Nephron progenitor cell (in vitro differentiated cells): Measurements from ENCODE around the gene CNOT9.

Experiments used
- DNase-seq: peaks from one replicate; pipeline ENCODE4 v3.0.0; 2021
- H3K27ac Mint-ChIP-seq: 2 replicates; pipeline ENCODE4 v1.8.0; 2021; ENCODE audit warnings: mild to moderate bottlenecking, moderate library complexity, mixed read lengths
- H3K27me3 Mint-ChIP-seq: 2 replicates; pipeline ENCODE4 v1.8.0; 2021; ENCODE audit warnings: mild to moderate bottlenecking, low read depth, mixed read lengths; ENCODE audit not compliant: poor library complexity
- H3K36me3 Mint-ChIP-seq: 2 replicates; pipeline ENCODE4 v1.8.0; 2021; ENCODE audit warnings: low read depth, mixed read lengths
- H3K4me1 Mint-ChIP-seq: 2 replicates; pipeline ENCODE4 v1.8.0; 2021; ENCODE audit warnings: mixed read lengths
- H3K4me3 Mint-ChIP-seq: 2 replicates; pipeline ENCODE4 v1.8.0; 2021; ENCODE audit warnings: mild to moderate bottlenecking, moderate library complexity, mixed read lengths
- H3K9me3 Mint-ChIP-seq: 2 replicates; pipeline ENCODE4 v1.8.0; 2021; ENCODE audit warnings: mild to moderate bottlenecking, moderate library complexity, mixed read lengths
- TF ChIP-seq, protein P1 (sequence below): fragments of 200-600 bp; sonication (generic); IDR thresholded peaks from 2 replicates; pipeline ENCODE4 v1.5.0; 2021; ENCODE audit warnings: antibody characterized with exemption

Gene CNOT9

DNA sequence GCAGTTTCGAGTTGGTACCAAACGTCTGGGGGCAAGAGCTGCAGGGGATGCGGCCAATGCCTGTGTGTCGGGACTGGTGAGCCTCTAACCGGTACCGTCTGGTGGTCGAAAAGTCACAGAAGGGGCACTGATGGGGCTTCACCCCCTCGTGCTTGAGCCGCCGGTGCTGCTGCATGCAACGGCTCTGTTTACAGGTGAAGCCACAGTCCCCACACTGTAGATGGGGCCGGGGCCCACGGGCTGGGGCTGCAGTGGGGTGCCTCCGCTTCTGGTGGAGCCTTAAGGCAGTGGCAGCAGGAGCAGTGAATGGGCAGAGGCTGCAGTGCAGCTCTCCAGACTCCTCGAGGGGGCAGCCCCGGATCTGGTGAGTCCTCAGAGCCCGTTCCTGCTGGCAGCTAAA lies 74.1 kb downstream of the CNOT9 start:
- Mint-ChIP-seq H3K9me3 (no peaks in the 10 kb centered on the region), H3K27ac (no peak overlapping the region), H3K27me3 (no peaks in the 10 kb centered on the region), H3K36me3 (peaks cover 57% of the 10 kb centered on the region), H3K4me3 (no peak overlapping the region), H3K4me1 (no peaks in the 10 kb centered on the region)
- TF ChIP-seq, protein P1, sequence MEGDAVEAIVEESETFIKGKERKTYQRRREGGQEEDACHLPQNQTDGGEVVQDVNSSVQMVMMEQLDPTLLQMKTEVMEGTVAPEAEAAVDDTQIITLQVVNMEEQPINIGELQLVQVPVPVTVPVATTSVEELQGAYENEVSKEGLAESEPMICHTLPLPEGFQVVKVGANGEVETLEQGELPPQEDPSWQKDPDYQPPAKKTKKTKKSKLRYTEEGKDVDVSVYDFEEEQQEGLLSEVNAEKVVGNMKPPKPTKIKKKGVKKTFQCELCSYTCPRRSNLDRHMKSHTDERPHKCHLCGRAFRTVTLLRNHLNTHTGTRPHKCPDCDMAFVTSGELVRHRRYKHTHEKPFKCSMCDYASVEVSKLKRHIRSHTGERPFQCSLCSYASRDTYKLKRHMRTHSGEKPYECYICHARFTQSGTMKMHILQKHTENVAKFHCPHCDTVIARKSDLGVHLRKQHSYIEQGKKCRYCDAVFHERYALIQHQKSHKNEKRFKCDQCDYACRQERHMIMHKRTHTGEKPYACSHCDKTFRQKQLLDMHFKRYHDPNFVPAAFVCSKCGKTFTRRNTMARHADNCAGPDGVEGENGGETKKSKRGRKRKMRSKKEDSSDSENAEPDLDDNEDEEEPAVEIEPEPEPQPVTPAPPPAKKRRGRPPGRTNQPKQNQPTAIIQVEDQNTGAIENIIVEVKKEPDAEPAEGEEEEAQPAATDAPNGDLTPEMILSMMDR = no peak
- no peak for DNase-seq

DNA sequence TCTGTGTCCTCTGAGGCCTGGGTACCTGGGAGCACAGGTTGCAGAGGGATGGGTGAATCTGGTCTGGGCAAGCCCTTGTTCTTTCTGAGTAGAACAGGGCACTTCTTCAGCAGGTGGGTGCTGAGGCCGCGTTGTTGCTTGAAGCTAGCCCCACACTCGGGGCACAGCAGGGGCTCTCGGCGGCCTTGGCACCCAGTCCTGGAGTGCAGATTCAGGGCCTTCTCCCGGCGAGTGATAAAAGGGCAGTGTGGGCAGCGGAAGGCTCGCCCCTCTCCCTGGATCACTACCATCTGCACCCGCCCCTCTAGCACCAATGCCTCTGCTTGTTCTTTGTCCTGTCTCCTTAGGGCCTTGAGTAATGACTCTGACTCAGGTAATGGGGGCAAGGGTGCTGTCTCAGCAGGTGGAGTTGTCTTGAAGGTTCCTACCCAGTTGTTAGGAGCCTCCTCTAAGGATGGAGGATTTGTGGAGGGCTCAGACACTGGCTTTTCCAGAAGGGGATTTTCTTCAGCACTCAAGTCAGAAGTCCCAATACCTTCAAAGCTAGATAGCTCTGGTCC lies 75.2 kb downstream of the CNOT9 start:
- Mint-ChIP-seq H3K9me3 (no peaks in the 10 kb centered on the region), H3K4me3 (no peak overlapping the region), H3K27me3 (no peaks in the 10 kb centered on the region), H3K27ac (no peak overlapping the region), H3K36me3 (peaks cover 58% of the 10 kb centered on the region), H3K4me1 (no peaks in the 10 kb centered on the region)
- DNase-seq = no peak
- TF ChIP-seq, protein P1 = no peak

DNA sequence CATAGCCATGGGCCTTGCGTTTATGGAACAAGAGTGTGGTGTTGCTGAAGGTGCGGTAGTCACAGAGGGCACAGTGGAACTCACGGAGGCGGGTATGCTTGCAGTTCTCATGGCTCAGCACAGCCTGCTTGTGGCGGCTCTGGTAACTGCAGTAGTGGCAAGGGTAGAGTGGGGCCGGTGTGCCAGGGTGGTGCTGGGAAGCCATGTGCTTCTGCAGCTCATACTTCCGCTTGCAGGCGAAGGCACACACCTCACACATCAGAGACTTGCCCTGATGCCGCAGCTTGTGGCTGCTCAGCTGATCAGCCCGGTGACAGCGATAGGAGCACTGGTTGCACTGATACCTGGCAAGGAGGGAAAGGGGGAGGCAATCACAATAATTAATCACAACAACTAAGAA lies 76.1 kb downstream of the CNOT9 start:
- Mint-ChIP-seq H3K4me1 (no peaks in the 10 kb centered on the region), H3K27ac (no peak overlapping the region), H3K27me3 (no peaks in the 10 kb centered on the region), H3K4me3 (no peak overlapping the region), H3K36me3 (peaks cover 56% of the 10 kb centered on the region), H3K9me3 (no peaks in the 10 kb centered on the region)
- TF ChIP-seq, protein P1 = no peak
- no peak for DNase-seq

DNA sequence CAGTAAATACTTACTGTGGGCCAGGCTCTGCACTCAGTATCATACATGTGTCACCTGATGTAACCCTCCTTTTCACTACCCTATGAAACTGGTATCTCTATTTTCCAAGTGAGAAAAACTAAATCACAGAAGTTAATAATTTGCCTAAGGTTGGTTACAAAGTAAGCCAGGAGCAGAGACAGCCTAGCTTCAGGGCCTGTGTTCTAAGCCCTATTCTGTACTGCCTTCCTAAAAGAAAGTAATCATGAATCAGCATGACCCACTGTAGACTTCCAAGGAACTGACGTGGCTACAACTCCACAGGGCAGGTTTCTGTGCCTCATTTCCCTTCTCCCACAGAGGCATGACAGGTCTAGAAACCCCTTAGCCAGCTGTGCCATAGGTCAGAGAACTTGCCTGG lies 76.5 kb downstream of the CNOT9 start:
- Mint-ChIP-seq H3K27ac (no peak overlapping the region), H3K4me3 (no peak overlapping the region), H3K36me3 (peaks cover 56% of the 10 kb centered on the region), H3K27me3 (no peaks in the 10 kb centered on the region), H3K4me1 (no peaks in the 10 kb centered on the region), H3K9me3 (no peaks in the 10 kb centered on the region)
- DNase-seq = no peak
- TF ChIP-seq, protein P1 = no peak
